ENCODE measurements around the gene UPP2.

Gene UPP2

GRCh38 chr2:158140201-158140600 is 38.5 kb downstream of the UPP2 start:
- DNase-seq: no peak

- DNase-seq: no peak
Measured at GRCh38 chr2:158142165-158142564, 40.5 kb downstream of the UPP2 start.

DNA sequence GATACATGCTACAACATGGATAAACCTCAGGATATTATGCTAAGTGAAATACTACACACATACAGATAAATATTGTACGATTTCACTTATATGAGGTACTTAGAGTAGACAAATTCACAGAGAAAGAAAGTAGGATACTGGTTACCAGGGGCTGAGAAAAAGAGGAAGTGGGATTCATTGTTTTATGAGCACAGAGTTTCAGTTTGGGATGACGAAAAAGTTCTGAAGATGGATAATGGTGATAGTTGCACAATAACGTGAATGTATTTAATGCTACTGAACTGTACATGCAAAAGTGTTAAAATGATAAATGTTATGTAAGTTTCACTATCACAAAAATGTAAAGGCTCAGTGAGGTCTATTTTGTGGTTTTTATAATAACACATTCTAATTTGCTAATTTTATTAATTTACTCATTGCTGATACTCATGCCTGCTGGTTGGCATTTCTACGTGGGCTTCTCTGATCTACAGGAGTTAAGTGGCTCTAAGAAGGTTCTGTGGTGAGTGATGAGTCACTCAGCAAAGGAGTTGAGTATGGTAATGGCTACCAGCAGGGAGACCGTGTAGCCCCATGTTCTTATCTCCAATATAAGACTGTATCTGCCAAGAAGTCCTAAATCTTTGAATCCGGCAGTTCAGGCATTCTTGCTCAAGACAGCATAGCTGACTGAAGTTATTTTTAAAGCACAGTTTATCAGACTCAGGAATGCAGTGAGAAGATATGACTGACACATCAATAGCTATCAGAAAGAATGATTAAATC is 41.1 kb downstream of the UPP2 start:
- no peak for DNase-seq

- no peak for DNase-seq
Measured at GRCh38 chr2:158143703-158144360, 42.2 kb downstream of the UPP2 start.

- no peak for DNase-seq
Measured at GRCh38 chr2:158144914-158145625, 43.4 kb downstream of the UPP2 start.

GRCh38 chr2:158153270-158154015 is 51.8 kb downstream of the UPP2 start:
- DNase-seq: no peak

DNA sequence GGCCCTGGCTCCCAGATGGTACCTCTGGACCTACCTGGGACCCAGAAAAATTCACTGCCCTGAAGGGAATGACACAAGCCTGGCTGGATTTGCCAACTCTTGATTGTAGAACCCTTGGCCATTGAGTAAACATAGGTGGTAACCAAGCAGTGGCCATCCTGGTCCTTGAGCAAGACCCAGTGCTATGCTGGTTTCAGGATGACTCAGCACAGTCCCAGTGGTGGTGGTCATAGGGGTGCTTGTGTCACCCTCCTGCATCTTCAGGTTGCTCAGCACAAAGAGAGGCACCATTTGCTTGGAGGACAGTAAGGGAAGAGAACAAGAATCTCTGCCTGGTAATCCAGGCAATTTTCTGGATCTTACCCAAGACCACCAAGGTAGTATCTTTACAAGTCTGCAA is 52.9 kb downstream of the UPP2 start:
- no peak for DNase-seq

- no peak for DNase-seq
Measured at GRCh38 chr2:158172719-158173118, 71.0 kb downstream of the UPP2 start.

DNA sequence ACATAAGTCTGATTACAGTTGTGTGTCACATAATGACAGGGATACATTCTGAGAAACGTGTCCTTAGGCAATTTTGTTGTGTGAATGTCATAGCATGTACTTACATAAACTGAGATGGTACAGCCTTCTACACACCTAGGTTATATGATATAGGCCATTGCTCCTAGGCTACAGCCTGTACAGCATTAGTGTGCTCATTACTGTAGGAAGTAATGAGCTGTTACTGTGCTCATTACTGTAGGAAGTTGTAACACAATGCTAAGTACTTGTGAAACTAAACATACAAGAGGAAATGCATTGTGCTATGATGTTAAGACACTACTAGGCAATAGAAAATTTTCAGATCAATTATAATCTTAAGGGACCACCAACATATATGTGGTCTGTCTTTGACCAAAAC is 72.8 kb downstream of the UPP2 start:
- no peak for DNase-seq

DNA sequence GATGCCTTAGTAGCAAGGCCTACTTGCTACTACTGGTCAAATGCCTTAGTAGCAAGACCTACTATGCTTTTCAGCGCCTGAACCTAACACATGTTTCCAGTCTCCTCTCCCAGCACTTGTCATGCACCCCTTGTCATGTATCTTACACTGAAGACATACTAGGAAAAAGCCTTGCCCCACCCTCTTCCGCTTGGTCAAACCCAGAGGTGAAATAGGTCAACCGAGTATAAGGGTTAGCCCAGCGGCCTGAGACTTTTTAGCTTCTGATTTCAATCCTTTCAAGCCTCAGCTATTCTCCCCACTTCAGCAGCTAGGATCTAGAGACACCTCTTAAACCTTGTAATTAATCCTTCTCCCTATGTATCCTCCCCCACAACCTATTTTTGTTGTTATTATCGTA is 73.3 kb downstream of the UPP2 start:
- DNase-seq: no peak

DNA sequence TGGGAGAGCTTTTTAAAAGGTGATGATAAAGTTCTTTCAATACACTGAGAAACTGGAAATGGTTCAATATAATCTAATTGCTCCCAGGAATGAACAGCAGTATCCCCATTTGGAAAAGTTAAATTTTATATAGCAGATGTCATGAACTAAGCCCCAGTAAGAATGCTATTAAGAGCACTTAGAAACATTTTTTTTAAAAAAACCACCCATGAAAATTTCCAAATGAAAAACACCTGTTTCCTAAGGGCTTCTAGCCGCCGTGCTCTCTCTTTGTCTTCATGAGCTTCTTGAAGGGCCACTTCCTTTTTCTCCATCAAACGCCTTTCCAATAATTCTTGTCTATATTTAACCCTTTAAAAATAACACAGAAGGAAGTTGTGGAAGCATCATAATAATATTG is 77.0 kb downstream of the UPP2 start:
- DNase-seq: no peak

- DNase-seq: no peak
Measured at GRCh38 chr2:158179660-158180059, 78.0 kb downstream of the UPP2 start.

GRCh38 chr2:158181171-158181570 is 79.5 kb downstream of the UPP2 start:
- no peak for DNase-seq

DNA sequence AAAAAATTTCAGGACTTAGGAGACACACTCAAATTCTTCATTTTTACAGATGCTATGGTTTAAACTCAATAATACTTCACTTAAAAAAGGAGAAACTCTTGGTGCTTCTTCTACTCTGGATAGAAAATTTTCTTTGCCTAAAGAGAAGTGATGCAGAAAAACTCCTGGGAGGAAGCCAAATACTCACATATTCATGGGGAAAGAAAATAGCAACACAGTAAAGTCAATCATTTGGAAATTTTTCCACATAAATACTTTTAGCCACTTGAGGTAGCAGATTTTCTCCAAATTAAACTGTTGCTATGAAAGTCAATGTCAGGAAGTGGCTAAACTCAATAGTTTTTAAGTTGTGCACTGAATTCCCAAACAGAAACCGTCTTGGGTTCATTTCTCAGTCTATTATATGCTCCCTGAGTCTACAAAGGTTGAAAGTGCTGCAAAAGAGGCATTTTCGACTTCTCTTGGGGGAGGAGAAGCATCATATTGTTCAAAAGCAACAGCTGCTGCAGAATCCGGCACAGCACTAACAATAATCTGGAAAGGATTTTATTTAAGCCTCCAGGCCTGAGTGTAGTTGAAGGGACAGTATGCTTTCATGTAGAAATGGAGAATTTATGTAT is 81.1 kb downstream of the UPP2 start:
- DNase-seq: no peak

GRCh38 chr2:158184001-158184400 is 82.3 kb downstream of the UPP2 start:
- DNase-seq: peak in 36 of 56 donors; percentile 3 to 57 (median 32)

DNA sequence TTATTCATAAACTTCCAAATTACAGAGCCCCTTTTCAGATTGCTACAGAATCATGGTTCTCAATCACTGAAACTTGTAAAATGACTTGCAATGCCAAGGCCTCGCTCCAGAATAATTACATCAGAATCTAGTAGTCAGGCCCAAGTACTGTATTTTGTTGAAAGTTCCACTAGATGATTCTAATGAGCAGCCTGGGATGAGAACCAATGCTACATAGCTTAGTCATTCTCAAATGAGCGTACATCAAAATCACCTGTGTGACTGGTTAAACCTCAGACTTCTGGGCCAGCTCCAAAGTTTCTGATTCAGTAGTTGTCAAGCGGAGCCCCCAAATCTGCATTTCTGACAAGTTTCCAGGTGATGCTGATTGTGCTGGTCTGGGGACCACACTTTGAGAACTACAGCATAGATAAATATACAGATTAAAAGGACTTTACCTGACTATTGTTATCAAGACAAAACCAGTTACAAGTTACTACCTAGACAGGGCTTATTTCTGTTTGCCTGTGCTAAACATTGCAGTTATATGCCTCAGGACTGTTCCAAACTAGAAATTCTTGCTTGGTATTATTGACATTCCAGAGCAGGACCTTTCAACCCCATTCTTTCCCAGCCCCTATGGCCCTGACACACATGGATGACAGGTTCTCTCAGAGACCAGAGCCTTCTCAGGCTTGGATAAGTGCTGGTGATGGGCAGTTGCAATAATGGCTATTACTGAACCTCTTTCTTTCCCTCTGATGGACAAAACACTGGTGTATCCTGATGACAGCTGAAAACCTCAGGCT is 83.1 kb downstream of the UPP2 start:
- no peak for DNase-seq

All from nucleus accumbens (tissue), 56 donors.